ENCODE results near the gene PCA3. TPM values are rescaled to one million over a fixed set of nuclear protein-coding genes. Genes with fewer than 3 reads are reported as not detected.
A peak's percentile ranks its signal among the peaks of the same experiment; 100 is the strongest.

Gene PCA3
- total RNA-seq, result under 1 TPM in 1 of 6 donors, not detected in 5; 0.17 TPM

- no peak for ATAC-seq (ENCODE audit: low FRiP score in 2 of 2)
Measured at GRCh38 chr9:76764138-76764537, at the start of gene PCA3. TSS of gene PCA3 (plus strand) at chr9:76764438.

GRCh38 chr9:76716085-76716672 is 48.1 kb upstream of the PCA3 start:
- ATAC-seq (ENCODE audit: low FRiP score in 2 of 2) (no peak), DNase-seq (no peak)
- Histone ChIP-seq H3K36me3 (no peaks in the 10 kb centered on the region), H3K9me3 (no peaks in the 10 kb centered on the region), H3K4me1 (no peaks in the 10 kb centered on the region), H3K4me3 (no peak overlapping the region), H3K27me3 (no peaks in the 10 kb centered on the region), H3K27ac (no peak overlapping the region)
- TF ChIP-seq CTCF (IDR thresholded peaks at IDR 0.05), result no peak
- TF ChIP-seq POLR2A (IDR thresholded peaks at IDR 0.05), result no peak
- no peak for TF ChIP-seq POLR2AphosphoS5 (IDR thresholded peaks at IDR 0.05)
- no peak for TF ChIP-seq EP300 (IDR thresholded peaks at IDR 0.05)
- 73 to 78% methylated on average over 7 of the region's 7 CpGs for whole genome bisulfite sequencing, 2 donors

More at GRCh38 chr9:76764138-76764537, at the start of gene PCA3:
- no peaks in the 10 kb centered on the region for H3K27me3 ChIP-seq
- no peak within 1 kb of the TSS for H3K4me3 ChIP-seq
- DNase-seq, result no peak
- H3K27ac ChIP-seq, result no peak within 1 kb of the TSS
- WGBS, 2 donors, result 93 to 95% methylated on average over 4 of the region's 4 CpGs
- TF ChIP-seq EP300 (IDR thresholded peaks at IDR 0.05), result no peak
- no peak for TF ChIP-seq CTCF (IDR thresholded peaks at IDR 0.05)
- no peak for TF ChIP-seq POLR2AphosphoS5 (IDR thresholded peaks at IDR 0.05)
- no peak for TF ChIP-seq POLR2A (IDR thresholded peaks at IDR 0.05)
- no peaks in the 10 kb centered on the region for H3K36me3 ChIP-seq
- H3K9me3 ChIP-seq, result no peaks in the 10 kb centered on the region
- H3K4me1 ChIP-seq, result no peaks in the 10 kb centered on the region

GRCh38 chr9:76717176-76717575 is 47.1 kb upstream of the PCA3 start:
- ATAC-seq (ENCODE audit: low FRiP score in 2 of 2) (no peak), DNase-seq (no peak)
- WGBS, 2 donors, result 41 to 43% methylated on average over 5 of the region's 5 CpGs
- Histone ChIP-seq H3K27me3 (no peaks in the 10 kb centered on the region), H3K27ac (no peak overlapping the region), H3K4me1 (no peaks in the 10 kb centered on the region), H3K9me3 (no peaks in the 10 kb centered on the region), H3K36me3 (no peaks in the 10 kb centered on the region), H3K4me3 (no peak overlapping the region)
- TF ChIP-seq POLR2AphosphoS5 (IDR thresholded peaks at IDR 0.05) (no peak), POLR2A (IDR thresholded peaks at IDR 0.05) (no peak), EP300 (IDR thresholded peaks at IDR 0.05) (no peak)

- peak in 1 of 2 donors; percentile 52 for ATAC-seq (ENCODE audit: low FRiP score in 2 of 2)
- Histone ChIP-seq H3K27ac (no peak overlapping the region), H3K36me3 (no peaks in the 10 kb centered on the region), H3K27me3 (no peaks in the 10 kb centered on the region), H3K4me3 (no peak overlapping the region), H3K4me1 (no peaks in the 10 kb centered on the region), H3K9me3 (no peaks in the 10 kb centered on the region)
- WGBS, 2 donors, result 45 to 49% methylated on average over 5 of the region's 5 CpGs
- DNase-seq, result no peak
- TF ChIP-seq EP300 (IDR thresholded peaks at IDR 0.05) (no peak), CTCF (IDR thresholded peaks at IDR 0.05) (no peak), POLR2AphosphoS5 (IDR thresholded peaks at IDR 0.05) (no peak), POLR2A (IDR thresholded peaks at IDR 0.05) (no peak)
Measured at GRCh38 chr9:76717613-76718012, 46.6 kb upstream of the PCA3 start.

GRCh38 chr9:76718166-76718565 is 46.1 kb upstream of the PCA3 start:
- TF ChIP-seq EP300 (IDR thresholded peaks at IDR 0.05), result no peak
- no peak for TF ChIP-seq POLR2A (IDR thresholded peaks at IDR 0.05)
- no peak for TF ChIP-seq CTCF (IDR thresholded peaks at IDR 0.05)
- no peak for TF ChIP-seq POLR2AphosphoS5 (IDR thresholded peaks at IDR 0.05)
- Histone ChIP-seq H3K4me1 (no peaks in the 10 kb centered on the region), H3K9me3 (no peaks in the 10 kb centered on the region), H3K27me3 (no peaks in the 10 kb centered on the region), H3K27ac (no peak overlapping the region), H3K36me3 (no peaks in the 10 kb centered on the region), H3K4me3 (no peak overlapping the region)
- WGBS, 2 donors, result 77 to 79% methylated on average over 4 of the region's 4 CpGs
- ATAC-seq (ENCODE audit: low FRiP score in 2 of 2) (no peak), DNase-seq (no peak)
